Gastrocnemius medialis (tissue), 4 donors: ENCODE measurements around the gene ZBTB4. TPM values are rescaled to one million over a fixed set of nuclear protein-coding genes. Genes with fewer than 3 reads are reported as not detected.
A peak's percentile ranks its signal among the peaks of the same experiment; 100 is the strongest.

ENCODE experiments used
- ATAC-seq, 2 donors: fragments of 150-250 bp; one replicate each; pipeline ENCODE4 v1.9.1; 2016
- DNase-seq, 2 donors: peaks; one replicate each; pipeline ENCODE4 v3.0.0-alpha.2; 2019
- H3K27ac ChIP-seq, 4 donors: fragments of 200-600 bp; sonication (generic); 1 replicate in 1 of 4; 2 replicates in 3 of 4; pipeline ENCODE4 v1.5.1; 2016 to 2018; ENCODE audit warnings: mild to moderate bottlenecking in 2 of 4, moderate library complexity in 1 of 4
- H3K27me3 ChIP-seq, 3 donors: fragments of 200-600 bp; sonication (generic) in 2 of 3; 1 replicate in 1 of 3; 2 replicates in 2 of 3; pipeline versions ENCODE4 v1.5.1 to v1.6.0; 2016 to 2019; ENCODE audit warnings: mild to moderate bottlenecking in 1 of 3, moderate library complexity in 1 of 3
- H3K36me3 ChIP-seq, 2 donors: fragments of 200-600 bp; sonication (generic) in 1 of 2; one replicate each; pipeline ENCODE4 v1.5.1; 2017 to 2018
- H3K4me1 ChIP-seq, 2 donors: fragments of 200-600 bp; sonication (generic) in 1 of 2; one replicate each; pipeline ENCODE4 v1.5.1; 2016 to 2017; ENCODE audit warnings: mild to moderate bottlenecking in 2 of 2
- H3K4me3 ChIP-seq, 4 donors: fragments of 200-600 bp; sonication (generic) in 3 of 4; 1 replicate in 1 of 4; 2 replicates in 3 of 4; pipeline ENCODE4 v1.5.1; 2016 to 2019; ENCODE audit warnings: mild to moderate bottlenecking in 2 of 4
- H3K9me3 ChIP-seq, 3 donors: fragments of 200-600 bp; sonication (generic) in 2 of 3; 1 replicate in 1 of 3; 2 replicates in 2 of 3; pipeline ENCODE4 v1.5.1; 2016 to 2019
- POLR2A ChIP-seq, 2 donors: fragments of 450-650 bp; IDR thresholded peaks; one replicate each; pipeline ENCODE4 v1.6.1; 2017; ENCODE audit warnings: antibody characterized with exemption in 2 of 2, mild to moderate bottlenecking in 2 of 2, moderate library complexity in 2 of 2
- in situ Hi-C, 4 donors: fragments of 200-750 bp; cut with MboI; loops; one replicate each; pipeline versions ENCODE4 v1.15.0 to v1.8.0; 2017; ENCODE audit warnings: low sequenced_read_pairs in 4 of 4
- intact Hi-C: fragments of 100-400 bp; cut with DNase I; formaldehyde crosslinking; loops from one replicate; pipeline ENCODE4 v1.15.1; 2023; ENCODE audit warnings: low total_unique reads
- total RNA-seq, 4 donors: library from RNA; depleted of rRNA; stranded (reverse); fragments of >200 nt; gene quantifications; one replicate each; pipeline versions ENCODE4 v1.1.0 to v1.2.3, GENCODE V29; 2016
- TF ChIP-seq, protein P1 (sequence below), 5 experiments: fragments of 450-650 bp in 3 of 5; fragments of 200-600 bp in 2 of 5; sonication (generic) in 2 of 5; IDR thresholded peaks in 4 of 5; conservative IDR thresholded peaks in 1 of 5; 1 replicate in 4 of 5; 2 replicates in 1 of 5; pipeline ENCODE4 v1.5.1; 2016 to 2019; ENCODE audit warnings: antibody characterized with exemption in 5 of 5, mild to moderate bottlenecking in 3 of 5, moderate library complexity in 3 of 5

ZBTB4 gene
- total RNA-seq, 4 donors from 2014 or later: 24.2 to 43.1 (median 31.2) TPM

DNA sequence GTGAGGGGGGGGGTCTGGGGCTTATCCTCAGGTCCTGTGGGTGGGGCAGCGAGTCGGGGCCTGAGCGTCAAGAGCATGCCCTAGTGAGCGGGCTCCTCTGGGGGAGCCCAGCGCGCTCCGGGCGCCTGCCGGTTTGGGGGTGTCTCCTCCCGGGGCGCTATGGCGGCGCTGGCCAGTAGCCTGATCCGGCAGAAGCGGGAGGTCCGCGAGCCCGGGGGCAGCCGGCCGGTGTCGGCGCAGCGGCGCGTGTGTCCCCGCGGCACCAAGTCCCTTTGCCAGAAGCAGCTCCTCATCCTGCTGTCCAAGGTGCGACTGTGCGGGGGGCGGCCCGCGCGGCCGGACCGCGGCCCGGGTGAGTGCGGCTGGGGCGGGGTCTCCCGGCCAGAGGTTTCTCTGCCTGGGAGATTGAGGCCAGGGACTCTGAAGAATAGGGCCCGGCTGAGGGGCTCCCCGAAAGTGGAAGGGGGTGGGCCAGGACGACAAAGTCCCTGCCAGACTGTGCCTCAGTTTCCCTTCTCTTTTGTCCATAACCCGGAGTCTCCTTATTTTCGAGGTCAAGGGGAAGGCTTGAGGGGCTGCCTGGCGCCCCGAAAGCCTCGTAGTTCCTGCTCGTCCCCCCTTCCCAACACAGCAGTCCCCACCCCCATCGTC is 39.8 kb downstream of the ZBTB4 start, which contains the start of gene FGF11:
Gene FGF11, plus strand, starts transcription at position 51 of the 651 bp plus-strand sequence. Its CDS starts 109 bp downstream, at position 160.
- intact Hi-C loops: no loop called here
- H3K4me3 ChIP-seq: peak within 1 kb of the TSS; percentile 55 to 82 (median 62)
- in situ Hi-C loops: loop anchor here in 3 of 4 donors (5.0 to 25.0 kb wide), 3 partner anchors 38 to 123 kb away; partner anchors contain the start of genes SENP3 (in 1 of the 3), TNFSF13 (in 1 of the 3) and ZBTB4 (in 1 of the 3)
- no peak for ATAC-seq
- peaks cover 47 to 73% of the 10 kb centered on the region in 2 donors for H3K4me1 ChIP-seq
- TF ChIP-seq, protein P1, sequence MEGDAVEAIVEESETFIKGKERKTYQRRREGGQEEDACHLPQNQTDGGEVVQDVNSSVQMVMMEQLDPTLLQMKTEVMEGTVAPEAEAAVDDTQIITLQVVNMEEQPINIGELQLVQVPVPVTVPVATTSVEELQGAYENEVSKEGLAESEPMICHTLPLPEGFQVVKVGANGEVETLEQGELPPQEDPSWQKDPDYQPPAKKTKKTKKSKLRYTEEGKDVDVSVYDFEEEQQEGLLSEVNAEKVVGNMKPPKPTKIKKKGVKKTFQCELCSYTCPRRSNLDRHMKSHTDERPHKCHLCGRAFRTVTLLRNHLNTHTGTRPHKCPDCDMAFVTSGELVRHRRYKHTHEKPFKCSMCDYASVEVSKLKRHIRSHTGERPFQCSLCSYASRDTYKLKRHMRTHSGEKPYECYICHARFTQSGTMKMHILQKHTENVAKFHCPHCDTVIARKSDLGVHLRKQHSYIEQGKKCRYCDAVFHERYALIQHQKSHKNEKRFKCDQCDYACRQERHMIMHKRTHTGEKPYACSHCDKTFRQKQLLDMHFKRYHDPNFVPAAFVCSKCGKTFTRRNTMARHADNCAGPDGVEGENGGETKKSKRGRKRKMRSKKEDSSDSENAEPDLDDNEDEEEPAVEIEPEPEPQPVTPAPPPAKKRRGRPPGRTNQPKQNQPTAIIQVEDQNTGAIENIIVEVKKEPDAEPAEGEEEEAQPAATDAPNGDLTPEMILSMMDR (IDR thresholded peaks at IDR 0.05 in 4 of 5, conservative IDR thresholded peaks at IDR 0.05 in 1 of 5): no peak
- no peaks in the 10 kb centered on the region for H3K9me3 ChIP-seq
- peak within 1 kb of the TSS; percentile 44 to 100 (median 88) for H3K27ac ChIP-seq
- DNase-seq: no peak
- H3K36me3 ChIP-seq: no peaks in the 10 kb centered on the region
- peaks cover 0 to 4% (median 0%) of the 10 kb centered on the region in 3 donors for H3K27me3 ChIP-seq

- no peaks in the 10 kb centered on the region for H3K9me3 ChIP-seq
- H3K4me3 ChIP-seq: peak overlapping the region; percentile 27 to 62 (median 55)
- TF ChIP-seq, protein P1 (IDR thresholded peaks at IDR 0.05 in 4 of 5, conservative IDR thresholded peaks at IDR 0.05 in 1 of 5): no peak
- TF ChIP-seq POLR2A (IDR thresholded peaks at IDR 0.05): no peak
- peaks cover 0 to 4% (median 0%) of the 10 kb centered on the region in 3 donors for H3K27me3 ChIP-seq
- DNase-seq (no peak), ATAC-seq (no peak)
- peaks cover 40 to 66% of the 10 kb centered on the region in 2 donors for H3K4me1 ChIP-seq
- no peaks in the 10 kb centered on the region for H3K36me3 ChIP-seq
- intact Hi-C loops: no loop called here
- peak overlapping the region in 3 of 4 donors; percentile 80 to 100 (median 97) for H3K27ac ChIP-seq
- in situ Hi-C loops: loop anchor here in 2 of 4 donors (5.0 to 25.0 kb wide), 2 partner anchors 48 to 123 kb away; partner anchors contain the start of genes SENP3 (in 1 of the 2) and TNFSF13 (in 1 of the 2)
Measured at GRCh38 chr17:7438656-7439460, 40.6 kb downstream of the ZBTB4 start.

GRCh38 chr17:7437950-7438614 is 41.3 kb downstream of the ZBTB4 start:
- in situ Hi-C loops: loop anchor here in 2 of 4 donors (5.0 to 25.0 kb wide), 2 partner anchors 49 to 124 kb away; partner anchors contain the start of genes SENP3 (in 1 of the 2) and TNFSF13 (in 1 of the 2)
- no peak for ATAC-seq

More at GRCh38 chr17:7437950-7438614, 41.3 kb downstream of the ZBTB4 start:
- Histone ChIP-seq H3K9me3 (no peaks in the 10 kb centered on the region), H3K36me3 (no peaks in the 10 kb centered on the region), H3K4me3 (peak overlapping the region; percentile 27 to 56 (median 54)), H3K27ac (peak overlapping the region; percentile 14 to 100 (median 88)), H3K4me1 (peaks cover 35 to 58% of the 10 kb centered on the region in 2 donors), H3K27me3 (peaks cover 0 to 4% (median 0%) of the 10 kb centered on the region in 3 donors)
- DNase-seq: peak; percentile 54 to 59
- peak in 1 of 2 donors; percentile 45 for TF ChIP-seq POLR2A (IDR thresholded peaks at IDR 0.05)
- TF ChIP-seq, protein P1 (IDR thresholded peaks at IDR 0.05 in 4 of 5, conservative IDR thresholded peaks at IDR 0.05 in 1 of 5): no peak
- intact Hi-C loops: loop anchor here (1.0 to 2.0 kb wide), 2 partner anchors 85 to 123 kb away; partner anchors contain the start of genes KCTD11 and SENP3
